Lower leg skin (tissue), 4 donors: ENCODE results near the gene AKR1E2. TPM values are rescaled to one million over a fixed set of nuclear protein-coding genes. Genes with fewer than 3 reads are reported as not detected.

ENCODE experiments used
- DNase-seq, 2 donors: peaks; one replicate each; pipeline ENCODE4 v3.0.0-alpha.2; 2019; ENCODE audit warnings: low spot score in 2 of 2
- H3K4me3 ChIP-seq: fragments of 200-600 bp; sonication (generic); 2 replicates; pipeline ENCODE4 v1.5.1; 2017; ENCODE audit warnings: mild to moderate bottlenecking, low read depth; ENCODE audit not compliant: poor library complexity, severe bottlenecking
- POLR2A ChIP-seq, 2 donors: fragments of 450-650 bp; IDR thresholded peaks; one replicate each; pipeline ENCODE4 v1.6.1; 2016 to 2017; ENCODE audit warnings: antibody characterized with exemption in 2 of 2, mild to moderate bottlenecking in 1 of 2, moderate library complexity in 1 of 2
- WGBS, 2 donors: methylation state at CpG; one replicate each; pipeline ENCODE4 v1.1.5; 2018; 5-methylcytosine and 5-hydroxymethylcytosine counted together
- intact Hi-C: fragments of 100-400 bp; cut with DNase I; formaldehyde crosslinking; loops from one replicate; pipeline ENCODE4 v1.15.0; 2023; ENCODE audit warnings: low total_unique reads
- total RNA-seq, 4 donors: library from RNA; depleted of rRNA; stranded (reverse); fragments of >200 nt; gene quantifications; one replicate each; pipeline ENCODE4 v1.1.0, GENCODE V29; 2016
- TF ChIP-seq, protein P1 (sequence below), 3 donors: fragments of 450-650 bp; IDR thresholded peaks; one replicate each; pipeline ENCODE4 v1.5.1; 2016; ENCODE audit warnings: antibody characterized with exemption in 3 of 3, mild to moderate bottlenecking in 3 of 3, moderate library complexity in 2 of 3

AKR1E2 gene
- total RNA-seq, 4 donors from 2014 or later, result 0.91 to 6.2 (median 3.8) TPM

GRCh38 chr10:4792381-4792780 is 33.6 kb upstream of the AKR1E2 start:
- intact Hi-C loops, result no loop called here
- H3K4me3 ChIP-seq, result no peak overlapping the region
- DNase-seq, result no peak
- 50 to 63% methylated on average over 1 of the region's 1 CpG for WGBS, 2 donors
- TF ChIP-seq, protein P1, sequence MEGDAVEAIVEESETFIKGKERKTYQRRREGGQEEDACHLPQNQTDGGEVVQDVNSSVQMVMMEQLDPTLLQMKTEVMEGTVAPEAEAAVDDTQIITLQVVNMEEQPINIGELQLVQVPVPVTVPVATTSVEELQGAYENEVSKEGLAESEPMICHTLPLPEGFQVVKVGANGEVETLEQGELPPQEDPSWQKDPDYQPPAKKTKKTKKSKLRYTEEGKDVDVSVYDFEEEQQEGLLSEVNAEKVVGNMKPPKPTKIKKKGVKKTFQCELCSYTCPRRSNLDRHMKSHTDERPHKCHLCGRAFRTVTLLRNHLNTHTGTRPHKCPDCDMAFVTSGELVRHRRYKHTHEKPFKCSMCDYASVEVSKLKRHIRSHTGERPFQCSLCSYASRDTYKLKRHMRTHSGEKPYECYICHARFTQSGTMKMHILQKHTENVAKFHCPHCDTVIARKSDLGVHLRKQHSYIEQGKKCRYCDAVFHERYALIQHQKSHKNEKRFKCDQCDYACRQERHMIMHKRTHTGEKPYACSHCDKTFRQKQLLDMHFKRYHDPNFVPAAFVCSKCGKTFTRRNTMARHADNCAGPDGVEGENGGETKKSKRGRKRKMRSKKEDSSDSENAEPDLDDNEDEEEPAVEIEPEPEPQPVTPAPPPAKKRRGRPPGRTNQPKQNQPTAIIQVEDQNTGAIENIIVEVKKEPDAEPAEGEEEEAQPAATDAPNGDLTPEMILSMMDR (IDR thresholded peaks at IDR 0.05), result no peak
- TF ChIP-seq POLR2A (IDR thresholded peaks at IDR 0.05), result no peak

DNA sequence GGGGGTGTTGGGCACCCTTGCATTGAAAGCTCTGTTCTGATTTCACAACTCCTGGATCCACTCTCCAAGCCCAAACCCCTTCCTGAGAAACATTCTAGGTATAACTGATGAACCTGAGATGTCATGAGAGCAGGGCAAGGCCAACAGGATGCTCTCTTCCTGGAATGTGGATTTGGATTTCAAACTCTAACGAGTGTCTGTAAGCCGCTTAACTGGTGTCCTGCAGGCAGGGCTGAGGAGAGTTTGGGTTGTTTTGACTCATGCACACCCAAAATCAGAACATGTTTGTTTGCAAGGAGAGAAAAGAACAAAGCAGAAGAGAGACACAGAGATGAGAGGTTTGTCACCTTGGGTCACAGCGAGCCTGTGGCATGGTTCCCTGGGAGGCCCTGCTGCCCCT is 24.6 kb upstream of the AKR1E2 start:
- TF ChIP-seq, protein P1 (IDR thresholded peaks at IDR 0.05), result no peak
- TF ChIP-seq POLR2A (IDR thresholded peaks at IDR 0.05), result no peak
- intact Hi-C loops, result no loop called here
- H3K4me3 ChIP-seq, result no peak overlapping the region
- 79 to 90% methylated on average over 3 of the region's 3 CpGs for WGBS, 2 donors
- no peak for DNase-seq

GRCh38 chr10:4802711-4803487 is 23.1 kb upstream of the AKR1E2 start:
- TF ChIP-seq POLR2A (IDR thresholded peaks at IDR 0.05), result no peak
- TF ChIP-seq, protein P1 (IDR thresholded peaks at IDR 0.05), result no peak
- H3K4me3 ChIP-seq, result no peak overlapping the region
- no peak for DNase-seq
- WGBS, 2 donors, result 69% methylated on average over 6 of the region's 6 CpGs
- intact Hi-C loops, result no loop called here

- DNase-seq, result no peak
- TF ChIP-seq POLR2A (IDR thresholded peaks at IDR 0.05), result no peak
- TF ChIP-seq, protein P1 (IDR thresholded peaks at IDR 0.05), result no peak
- H3K4me3 ChIP-seq, result no peak overlapping the region
- intact Hi-C loops, result no loop called here
- 84 to 85% methylated on average over 2 of the region's 2 CpGs for WGBS, 2 donors
These were observed 22.2 kb upstream of the AKR1E2 start for GRCh38 chr10:4803822-4804221.

DNA sequence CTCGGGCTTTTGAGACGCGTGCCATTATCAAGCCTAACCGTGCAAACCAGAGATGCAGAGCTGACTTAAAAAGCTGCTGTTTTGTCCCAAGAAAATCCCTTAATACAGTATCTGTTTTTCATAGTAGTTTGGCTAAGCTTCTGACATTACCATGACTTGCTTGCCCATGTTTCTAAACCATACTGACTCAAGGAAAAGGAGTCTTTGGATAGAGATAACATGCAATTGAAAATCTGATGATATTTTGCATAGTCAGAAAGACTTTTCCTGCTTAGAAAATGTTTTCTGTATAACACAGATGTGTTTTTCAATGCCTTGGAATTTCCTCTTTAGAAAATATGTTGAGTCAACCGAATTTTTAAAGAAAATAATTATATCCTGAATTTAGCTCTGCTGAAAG is 21.5 kb upstream of the AKR1E2 start:
- intact Hi-C loops, result no loop called here
- no peak for DNase-seq
- TF ChIP-seq, protein P1 (IDR thresholded peaks at IDR 0.05), result no peak
- TF ChIP-seq POLR2A (IDR thresholded peaks at IDR 0.05), result no peak
- 56 to 65% methylated on average over 5 of the region's 5 CpGs for WGBS, 2 donors
- no peak overlapping the region for H3K4me3 ChIP-seq

GRCh38 chr10:4806534-4806933 is 19.5 kb upstream of the AKR1E2 start:
- no peak overlapping the region for H3K4me3 ChIP-seq
- 85 to 91% methylated on average over 4 of the region's 4 CpGs for WGBS, 2 donors
- intact Hi-C loops, result no loop called here
- TF ChIP-seq, protein P1 (IDR thresholded peaks at IDR 0.05), result no peak
- TF ChIP-seq POLR2A (IDR thresholded peaks at IDR 0.05), result no peak
- DNase-seq, result no peak
